ENCODE data around the gene PARVB.

DNA sequence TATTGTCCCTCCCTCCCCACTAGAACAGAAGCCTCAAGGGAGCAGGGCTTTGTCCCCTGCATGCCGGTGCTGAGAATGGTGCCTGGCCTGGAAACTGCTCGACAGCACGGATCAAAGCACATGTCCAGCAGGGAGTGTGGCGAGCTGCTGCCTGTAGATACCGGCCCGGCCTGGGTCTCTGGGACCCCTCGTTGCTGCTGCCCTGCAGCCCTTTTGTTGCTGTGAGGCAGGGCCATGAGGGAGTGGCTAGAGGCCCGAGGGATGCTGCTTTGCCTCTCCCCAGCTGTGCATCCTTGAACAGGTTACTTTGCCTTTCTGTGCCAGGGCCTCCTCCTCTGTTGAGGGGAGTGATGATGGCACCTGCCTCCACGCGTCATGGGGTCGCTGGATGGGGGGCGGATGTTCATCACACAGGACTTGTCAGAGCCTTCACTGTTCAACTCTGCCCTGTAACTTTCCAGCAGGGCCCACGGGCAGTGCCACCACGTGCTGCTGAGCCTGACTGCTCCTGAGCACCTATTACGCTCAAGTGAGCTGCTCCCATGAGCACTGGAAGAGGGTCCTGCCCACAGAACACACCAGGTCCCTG is 141.3 kb downstream of the PARVB start:
- TF ChIP-seq, protein P1, sequence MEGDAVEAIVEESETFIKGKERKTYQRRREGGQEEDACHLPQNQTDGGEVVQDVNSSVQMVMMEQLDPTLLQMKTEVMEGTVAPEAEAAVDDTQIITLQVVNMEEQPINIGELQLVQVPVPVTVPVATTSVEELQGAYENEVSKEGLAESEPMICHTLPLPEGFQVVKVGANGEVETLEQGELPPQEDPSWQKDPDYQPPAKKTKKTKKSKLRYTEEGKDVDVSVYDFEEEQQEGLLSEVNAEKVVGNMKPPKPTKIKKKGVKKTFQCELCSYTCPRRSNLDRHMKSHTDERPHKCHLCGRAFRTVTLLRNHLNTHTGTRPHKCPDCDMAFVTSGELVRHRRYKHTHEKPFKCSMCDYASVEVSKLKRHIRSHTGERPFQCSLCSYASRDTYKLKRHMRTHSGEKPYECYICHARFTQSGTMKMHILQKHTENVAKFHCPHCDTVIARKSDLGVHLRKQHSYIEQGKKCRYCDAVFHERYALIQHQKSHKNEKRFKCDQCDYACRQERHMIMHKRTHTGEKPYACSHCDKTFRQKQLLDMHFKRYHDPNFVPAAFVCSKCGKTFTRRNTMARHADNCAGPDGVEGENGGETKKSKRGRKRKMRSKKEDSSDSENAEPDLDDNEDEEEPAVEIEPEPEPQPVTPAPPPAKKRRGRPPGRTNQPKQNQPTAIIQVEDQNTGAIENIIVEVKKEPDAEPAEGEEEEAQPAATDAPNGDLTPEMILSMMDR (IDR thresholded peaks at IDR 0.05) = no peak
- TF ChIP-seq POLR2A (IDR thresholded peaks at IDR 0.05) = no peak
